ENCODE results near the gene MCC.

Gene MCC

DNA sequence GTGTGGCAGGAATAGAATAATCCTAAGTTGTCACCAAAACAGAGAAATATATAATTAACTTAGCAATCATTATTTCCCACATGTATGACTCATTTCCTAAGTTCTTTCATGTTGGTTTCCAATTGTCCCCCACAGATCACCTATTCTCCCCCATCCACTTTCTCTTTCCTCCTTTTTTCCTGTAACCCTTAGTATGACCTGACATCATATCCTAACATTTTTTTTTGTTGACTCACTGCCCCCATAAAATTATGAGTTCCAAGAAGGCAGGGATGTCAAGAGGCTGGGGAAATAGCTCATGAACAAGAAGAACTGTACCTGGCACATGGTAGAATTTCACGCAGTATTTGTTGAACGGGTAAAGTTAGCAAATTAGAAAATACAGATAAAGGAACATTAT is 324.9 kb downstream of the MCC start:
- Mint-ChIP-seq H3K4me1 (peaks cover 28% of the 10 kb centered on the region), H3K27ac (no peak overlapping the region), H3K27me3 (no peaks in the 10 kb centered on the region), H3K4me3 (no peak overlapping the region), H3K9me3 (no peaks in the 10 kb centered on the region)
- ATAC-seq (no peak), DNase-seq (no peak)

DNA sequence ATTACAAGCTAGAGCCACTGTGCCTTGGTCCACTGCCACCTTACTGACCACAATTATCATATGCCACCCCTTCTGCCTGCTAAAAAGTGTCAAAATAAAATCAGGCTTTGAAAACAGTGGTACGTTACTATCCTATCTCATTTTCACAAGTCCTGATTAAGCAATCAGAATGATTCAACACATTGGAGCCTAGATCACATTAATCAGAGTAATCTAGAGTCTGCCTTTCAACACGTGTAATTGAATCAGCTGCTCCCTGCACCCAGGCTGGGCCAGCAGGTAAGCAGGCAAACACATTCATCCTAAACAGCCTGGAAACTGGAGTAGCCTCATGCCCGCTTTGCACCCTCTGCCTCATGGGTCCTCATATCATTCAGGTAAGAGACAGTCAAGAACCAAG is 325.5 kb downstream of the MCC start:
- no peaks in the 10 kb centered on the region for H3K9me3 Mint-ChIP-seq
- peaks cover 28% of the 10 kb centered on the region for H3K4me1 Mint-ChIP-seq
- no peak for DNase-seq
- H3K4me3 Mint-ChIP-seq, result no peak overlapping the region
- peak; percentile 31 for ATAC-seq
- H3K27ac Mint-ChIP-seq, result peak overlapping the region in 1 of 2 donors; percentile 33
- no peaks in the 10 kb centered on the region for H3K27me3 Mint-ChIP-seq

DNA sequence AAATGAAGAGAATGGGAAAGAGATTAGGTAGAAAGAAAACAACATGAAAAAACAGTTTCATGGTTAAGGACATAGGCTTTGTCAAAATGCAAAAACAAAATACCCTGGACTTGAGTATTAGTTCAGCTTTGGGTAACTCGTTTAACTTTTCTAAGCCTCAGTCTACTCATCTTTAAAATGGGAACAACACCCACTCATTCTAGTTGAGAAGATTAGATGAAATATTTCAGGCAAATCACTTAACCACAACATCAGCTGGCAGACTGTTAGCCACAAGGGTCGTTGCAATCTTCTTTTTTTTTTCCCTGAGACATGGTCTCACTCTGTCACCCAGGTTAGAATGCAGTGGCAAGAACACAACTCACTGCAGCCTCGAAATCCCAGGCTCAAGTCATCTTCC is 326.0 kb downstream of the MCC start:
- ATAC-seq (peak; percentile 9), DNase-seq (no peak)
- no peaks in the 10 kb centered on the region for H3K27me3 Mint-ChIP-seq
- no peaks in the 10 kb centered on the region for H3K9me3 Mint-ChIP-seq
- no peak overlapping the region for H3K27ac Mint-ChIP-seq
- H3K4me3 Mint-ChIP-seq, result no peak overlapping the region
- H3K4me1 Mint-ChIP-seq, result peaks cover 28% of the 10 kb centered on the region

DNA sequence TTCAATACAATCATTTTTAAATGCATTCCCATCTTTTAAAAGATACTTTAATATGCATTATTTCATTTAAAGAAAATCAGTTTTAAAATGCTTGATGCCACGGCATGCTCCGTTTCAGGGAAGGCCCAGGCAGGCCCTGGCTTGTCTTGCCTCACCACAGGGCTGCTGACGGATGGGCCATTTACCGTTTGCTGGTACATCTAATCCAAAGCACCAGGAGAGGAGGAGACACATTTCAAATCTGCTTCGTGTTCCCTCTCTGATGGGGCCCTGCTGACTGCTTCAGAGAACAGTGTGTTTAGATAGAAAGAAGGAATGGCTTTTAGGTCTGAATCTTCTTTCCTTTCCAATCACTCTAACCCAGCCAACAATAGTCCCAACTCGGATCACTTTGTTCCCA is 326.4 kb downstream of the MCC start:
- ATAC-seq (no peak), DNase-seq (no peak)
- Mint-ChIP-seq H3K27me3 (no peaks in the 10 kb centered on the region), H3K9me3 (no peaks in the 10 kb centered on the region), H3K27ac (no peak overlapping the region), H3K4me3 (no peak overlapping the region), H3K4me1 (peaks cover 25% of the 10 kb centered on the region)

DNA sequence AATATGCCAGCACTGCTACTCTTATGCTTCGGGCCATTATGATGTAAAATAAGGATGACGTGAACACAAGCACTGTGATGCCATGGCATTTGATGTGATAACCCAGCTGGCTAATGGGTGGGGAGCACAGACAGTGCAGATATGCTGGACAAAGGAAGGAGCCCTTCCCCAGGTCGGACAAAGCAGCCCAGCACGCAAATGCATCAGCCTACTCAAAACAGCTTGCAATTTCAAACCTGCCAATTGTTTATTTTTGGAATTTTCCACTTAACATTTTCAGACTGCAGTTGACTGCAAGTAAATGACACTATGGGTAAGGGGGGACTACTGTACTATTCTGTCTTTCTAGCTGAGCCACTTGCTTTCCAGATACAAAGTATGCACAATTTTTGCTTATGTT is 330.4 kb downstream of the MCC start:
- DNase-seq (no peak), ATAC-seq (no peak)
- peaks cover 16% of the 10 kb centered on the region for H3K4me1 Mint-ChIP-seq
- H3K9me3 Mint-ChIP-seq, result no peaks in the 10 kb centered on the region
- no peak overlapping the region for H3K4me3 Mint-ChIP-seq
- no peak overlapping the region for H3K27ac Mint-ChIP-seq
- no peaks in the 10 kb centered on the region for H3K27me3 Mint-ChIP-seq

- Mint-ChIP-seq H3K4me3 (no peak overlapping the region), H3K27ac (no peak overlapping the region), H3K4me1 (peaks cover 12% of the 10 kb centered on the region), H3K27me3 (no peaks in the 10 kb centered on the region), H3K9me3 (no peaks in the 10 kb centered on the region)
- DNase-seq, result no peak
- ATAC-seq, result no peak
Measured at GRCh38 chr5:113156271-113156877, 331.9 kb downstream of the MCC start.

- Mint-ChIP-seq H3K27ac (no peak overlapping the region), H3K9me3 (no peaks in the 10 kb centered on the region), H3K27me3 (no peaks in the 10 kb centered on the region), H3K4me3 (no peak overlapping the region), H3K4me1 (peaks cover 12% of the 10 kb centered on the region)
- no peak for DNase-seq
- no peak for ATAC-seq
Measured at GRCh38 chr5:113153512-113154097, 334.6 kb downstream of the MCC start.

- ATAC-seq (no peak), DNase-seq (no peak)
- Mint-ChIP-seq H3K4me1 (peaks cover 12% of the 10 kb centered on the region), H3K27me3 (no peaks in the 10 kb centered on the region), H3K9me3 (no peaks in the 10 kb centered on the region), H3K27ac (no peak overlapping the region), H3K4me3 (no peak overlapping the region)
Measured at GRCh38 chr5:113152380-113152740, 335.9 kb downstream of the MCC start.

- no peak overlapping the region for H3K27ac Mint-ChIP-seq
- no peak for ATAC-seq
Measured at GRCh38 chr5:113151641-113152379, 336.4 kb downstream of the MCC start.

GRCh38 chr5:113150821-113151220 is 337.4 kb downstream of the MCC start:
- Mint-ChIP-seq H3K4me1 (peaks cover 12% of the 10 kb centered on the region), H3K4me3 (no peak overlapping the region), H3K9me3 (no peaks in the 10 kb centered on the region), H3K27me3 (no peaks in the 10 kb centered on the region), H3K27ac (no peak overlapping the region)
- ATAC-seq (no peak), DNase-seq (no peak)

More at GRCh38 chr5:113151641-113152379, 336.4 kb downstream of the MCC start:
- DNase-seq, result no peak
- no peaks in the 10 kb centered on the region for H3K27me3 Mint-ChIP-seq
- H3K4me3 Mint-ChIP-seq, result no peak overlapping the region
- no peaks in the 10 kb centered on the region for H3K9me3 Mint-ChIP-seq
- peaks cover 12% of the 10 kb centered on the region for H3K4me1 Mint-ChIP-seq

GRCh38 chr5:113150221-113150620 is 338.0 kb downstream of the MCC start:
- DNase-seq, result no peak
- no peaks in the 10 kb centered on the region for H3K27me3 Mint-ChIP-seq
- ATAC-seq, result no peak
- H3K27ac Mint-ChIP-seq, result no peak overlapping the region
- no peak overlapping the region for H3K4me3 Mint-ChIP-seq
- H3K9me3 Mint-ChIP-seq, result no peaks in the 10 kb centered on the region
- H3K4me1 Mint-ChIP-seq, result peaks cover 12% of the 10 kb centered on the region

DNA sequence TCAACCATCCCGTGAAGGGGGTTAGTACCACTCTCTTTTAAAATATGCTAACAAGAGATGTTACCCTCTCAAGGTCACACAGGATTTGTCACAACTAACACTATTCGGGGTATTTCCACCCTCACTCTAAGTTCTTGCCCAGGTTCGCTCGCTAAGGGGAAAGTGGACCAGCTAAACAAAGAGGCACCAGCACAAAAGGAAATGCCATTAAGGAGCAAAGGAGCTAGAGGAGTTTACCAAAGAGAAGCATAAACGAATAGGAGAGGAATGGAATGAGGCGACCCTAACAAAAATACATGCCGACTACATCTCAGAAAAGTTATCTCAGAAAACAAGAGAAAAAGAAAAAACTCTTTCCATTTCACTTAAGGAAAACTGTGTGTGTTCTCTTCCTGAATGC is 340.7 kb downstream of the MCC start:
- no peak overlapping the region for H3K27ac Mint-ChIP-seq
- ATAC-seq (no peak), DNase-seq (no peak)
- H3K4me3 Mint-ChIP-seq, result no peak overlapping the region
- H3K4me1 Mint-ChIP-seq, result peaks cover 3% of the 10 kb centered on the region
- H3K9me3 Mint-ChIP-seq, result no peaks in the 10 kb centered on the region
- H3K27me3 Mint-ChIP-seq, result no peaks in the 10 kb centered on the region

GRCh38 chr5:113147101-113147508 is 341.1 kb downstream of the MCC start:
- no peak for ATAC-seq
- no peaks in the 10 kb centered on the region for H3K9me3 Mint-ChIP-seq
- H3K4me1 Mint-ChIP-seq, result no peaks in the 10 kb centered on the region
- H3K27ac Mint-ChIP-seq, result no peak overlapping the region
- no peaks in the 10 kb centered on the region for H3K27me3 Mint-ChIP-seq
- no peak for DNase-seq
- no peak overlapping the region for H3K4me3 Mint-ChIP-seq

DNA sequence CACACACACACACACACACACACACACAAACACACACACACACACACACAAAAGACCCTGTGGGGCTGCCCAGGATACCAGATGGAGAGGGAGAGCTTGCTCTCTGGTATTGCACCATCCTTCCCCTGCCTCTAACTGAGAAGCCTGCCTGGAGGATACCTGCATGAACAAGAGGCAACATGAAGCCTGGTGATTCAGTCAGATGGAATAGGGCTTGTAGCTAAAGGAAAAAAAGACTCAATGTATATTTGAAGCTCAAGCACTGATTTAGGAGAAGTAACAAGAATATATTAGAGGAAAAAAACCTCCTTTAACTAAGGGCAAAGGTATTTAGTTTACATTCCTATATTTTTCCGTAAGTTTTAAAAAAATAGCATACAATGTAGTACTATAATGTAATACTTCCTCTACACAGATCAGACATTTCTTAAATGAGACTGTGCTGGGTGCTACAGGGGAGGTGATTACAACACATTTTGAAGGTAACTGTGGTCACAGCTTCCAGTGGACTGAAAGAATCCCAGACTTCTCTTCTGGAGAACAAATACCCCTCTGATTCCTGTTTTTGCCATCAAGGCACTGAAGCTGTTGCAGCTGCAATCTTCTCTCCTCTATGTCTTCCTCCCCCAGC is 342.4 kb downstream of the MCC start:
- H3K4me1 Mint-ChIP-seq, result no peaks in the 10 kb centered on the region
- H3K27ac Mint-ChIP-seq, result no peak overlapping the region
- ATAC-seq (no peak), DNase-seq (no peak)
- H3K4me3 Mint-ChIP-seq, result no peak overlapping the region
- no peaks in the 10 kb centered on the region for H3K9me3 Mint-ChIP-seq
- no peaks in the 10 kb centered on the region for H3K27me3 Mint-ChIP-seq

GRCh38 chr5:113142186-113142585 is 346.1 kb downstream of the MCC start:
- ATAC-seq (no peak), DNase-seq (no peak)
- Mint-ChIP-seq H3K4me1 (no peaks in the 10 kb centered on the region), H3K4me3 (no peak overlapping the region), H3K27me3 (no peaks in the 10 kb centered on the region), H3K9me3 (no peaks in the 10 kb centered on the region), H3K27ac (no peak overlapping the region)
